ENCODE data around the gene SAA4. TPM values are rescaled to one million over a fixed set of nuclear protein-coding genes. Genes with fewer than 3 reads are reported as not detected.
"Not testable (repeated sequence)": the region's sequence is repeated elsewhere in the genome, so short reads cannot be mapped to it uniquely, and the experiment has no call there.

Gene SAA4
- total RNA-seq, 2 donors from 2014 or later, result 0.38 TPM; not detected in 1

DNA sequence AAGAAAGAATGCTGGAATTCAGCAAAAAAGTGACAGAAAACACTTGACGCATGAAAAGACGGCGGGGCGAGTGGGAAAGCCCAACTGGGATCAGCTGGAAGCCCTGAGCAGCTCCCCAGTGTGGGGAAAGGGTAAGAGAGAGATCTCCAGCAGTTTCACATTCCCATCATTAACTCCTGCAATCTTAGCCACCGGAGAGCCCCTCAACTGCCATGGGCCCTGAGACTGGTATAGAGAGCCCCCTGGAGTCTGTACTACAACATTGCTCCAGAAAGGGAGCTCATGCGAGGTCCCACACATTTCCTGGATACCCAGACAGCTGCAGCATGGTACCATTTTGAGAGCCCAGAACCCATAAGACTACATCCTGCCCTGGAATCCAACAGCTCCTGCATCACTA is 32.9 kb downstream of the SAA4 start:
- intact Hi-C loops (cut with DNase I), result no loop called here
- DNase-seq (ENCODE audit: low spot score), result no peak

DNA sequence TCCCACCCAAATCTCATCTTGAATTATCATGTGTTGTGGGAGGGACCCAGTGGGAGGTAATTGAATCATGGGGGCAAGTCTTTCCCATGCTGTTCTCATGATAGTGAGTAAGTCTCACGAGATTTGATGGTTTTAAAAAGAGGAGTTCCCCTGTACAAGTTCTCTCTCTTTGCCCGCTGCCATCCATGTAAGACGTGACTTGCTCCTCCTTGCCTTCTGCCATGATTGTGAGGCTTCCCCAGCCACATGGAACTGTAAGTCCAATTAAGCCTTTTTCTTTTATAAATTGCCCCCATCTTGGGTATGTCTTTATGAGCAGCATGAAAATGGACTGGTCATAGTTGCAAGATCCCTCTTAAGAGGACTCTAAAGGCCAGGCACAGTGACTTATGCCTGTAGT is 38.9 kb downstream of the SAA4 start:
- intact Hi-C loops (cut with DNase I); DNase-seq (ENCODE audit: low spot score): not testable (repeated sequence)

DNA sequence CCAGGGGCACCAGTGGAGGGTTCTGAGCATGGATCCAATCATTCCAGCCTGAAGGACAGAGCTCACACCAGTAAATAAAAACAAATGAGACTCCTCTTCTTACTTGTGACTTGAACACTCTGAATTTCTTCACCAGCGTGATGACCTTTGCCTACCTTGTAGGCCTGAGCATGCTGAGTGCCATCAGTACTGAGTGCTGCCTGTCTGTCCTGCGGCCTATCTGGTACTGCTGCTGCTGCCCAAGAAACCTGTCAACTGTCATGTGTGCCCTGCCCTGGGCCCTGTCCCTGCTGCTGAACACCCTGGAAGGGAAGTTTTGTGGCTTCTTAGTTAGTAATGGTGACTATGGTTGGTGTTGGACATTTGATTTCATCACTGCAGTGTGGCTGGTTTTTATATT is 40.1 kb downstream of the SAA4 start:
- intact Hi-C loops (cut with DNase I), result no loop called here

DNA sequence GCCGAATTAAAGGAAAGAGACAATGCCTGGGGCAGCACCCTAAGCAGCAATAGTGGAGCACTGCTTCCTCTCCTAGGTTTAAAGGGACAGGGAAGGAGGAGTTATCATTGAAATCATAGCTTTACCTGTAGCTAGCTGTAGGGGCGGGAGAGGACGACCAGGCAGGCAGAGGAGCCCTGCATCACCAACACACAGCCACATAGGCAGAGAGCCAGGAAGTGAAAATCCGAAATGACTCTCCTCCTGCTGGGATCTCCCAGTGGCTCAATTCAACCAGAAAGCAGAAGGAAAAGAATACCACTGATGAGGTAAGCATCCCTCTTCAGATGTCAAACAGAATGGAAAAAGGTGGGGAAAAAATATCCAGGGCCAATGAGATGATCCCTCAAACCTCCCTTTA is 43.6 kb downstream of the SAA4 start:
- intact Hi-C loops (cut with DNase I), result no loop called here

More for the DNA sequence above, 40.1 kb downstream of the SAA4 start:
- DNase-seq (ENCODE audit: low spot score), result no peak

DNA sequence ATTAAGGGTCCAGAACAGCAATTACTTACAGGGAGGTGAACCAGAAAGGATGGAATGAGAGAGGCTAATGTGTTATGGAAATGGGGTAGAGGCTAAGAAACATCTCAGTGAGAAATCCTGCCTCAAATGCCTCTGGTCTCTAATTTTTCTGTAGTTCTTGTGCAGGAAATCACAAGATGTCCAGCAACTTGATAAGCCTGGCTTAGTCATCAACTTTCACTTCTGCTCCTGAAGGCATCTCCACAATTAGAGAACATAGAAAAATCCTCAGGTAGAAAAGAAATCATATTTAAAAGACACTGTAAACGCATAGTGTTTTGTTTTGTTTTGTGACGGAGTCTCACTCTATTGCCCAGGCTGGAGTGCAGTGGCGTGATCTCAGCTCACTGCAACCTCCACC is 45.2 kb downstream of the SAA4 start:
- intact Hi-C loops (cut with DNase I), result no loop called here
- no peak for DNase-seq (ENCODE audit: low spot score)

More for the DNA sequence above, 43.6 kb downstream of the SAA4 start:
- no peak for DNase-seq (ENCODE audit: low spot score)

DNA sequence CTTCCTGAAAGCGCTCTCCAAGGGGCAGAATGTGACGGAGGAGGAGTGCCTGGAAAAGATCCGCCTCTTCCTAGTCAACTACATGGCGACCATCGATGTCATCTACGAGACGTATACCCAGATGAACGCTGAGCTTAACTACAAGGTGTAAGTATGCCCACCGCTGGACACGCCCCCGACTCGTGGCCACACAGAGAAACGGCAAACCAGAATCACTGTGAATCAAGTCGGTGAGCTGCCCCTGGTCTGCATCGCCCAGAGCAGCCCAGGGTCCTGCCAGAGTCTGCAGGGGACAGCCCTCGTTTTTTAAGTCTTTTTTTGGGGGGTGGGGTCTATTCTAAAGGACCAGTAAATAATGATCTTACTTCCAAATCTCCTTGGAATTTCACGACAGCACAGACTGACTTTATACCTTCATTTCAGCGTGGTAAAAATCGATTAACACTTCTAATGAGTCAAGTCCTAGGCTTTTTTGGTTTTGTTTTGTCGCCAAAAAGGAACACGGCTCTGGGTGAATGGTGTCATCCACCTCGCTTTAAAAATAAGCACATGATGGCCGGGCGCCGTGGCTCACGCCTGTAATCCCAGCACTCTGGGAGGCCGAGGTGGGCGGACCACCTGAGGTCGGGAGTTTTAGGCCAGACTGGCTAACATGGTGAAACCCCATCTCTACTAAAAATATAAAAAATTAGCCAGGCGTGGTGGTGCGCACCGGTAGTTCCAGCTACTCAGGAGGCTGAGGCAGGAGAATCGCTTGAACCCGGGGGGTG is 46.9 kb downstream of the SAA4 start:
- intact Hi-C loops (cut with DNase I); DNase-seq (ENCODE audit: low spot score): not testable (repeated sequence)

DNA sequence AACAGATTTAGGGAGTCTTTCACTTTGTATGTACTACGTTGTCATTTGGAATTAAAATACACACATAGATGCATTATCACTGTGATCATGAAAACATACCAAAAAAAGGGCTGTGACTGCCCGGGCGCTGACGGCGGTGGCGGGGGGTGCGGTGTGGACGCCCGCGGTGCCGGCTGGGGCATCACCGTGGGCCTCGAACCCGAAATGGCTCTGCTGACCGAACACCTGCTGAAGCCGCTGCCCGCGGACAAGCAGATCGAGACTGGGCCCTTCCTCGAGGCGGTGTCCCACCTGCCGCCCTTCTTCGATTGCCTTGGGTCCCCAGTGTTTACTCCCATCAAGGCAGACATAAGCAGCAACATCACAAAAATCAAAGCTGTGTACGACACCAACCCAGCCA is 47.8 kb downstream of the SAA4 start:
- no peak for DNase-seq (ENCODE audit: low spot score)
- intact Hi-C loops (cut with DNase I), result no loop called here

Other genes starting within 250 kb of the SAA4 start
- gene SERGEF, start 223.8 kb downstream of the SAA4 start, total RNA-seq, result 10 to 100 TPM; 32.6 to 37.9 TPM
- under 1 TPM; 0.33 to 0.65 TPM for gene TPH1, start 190.5 kb downstream of the SAA4 start, total RNA-seq
- gene SAAL1, start 130.7 kb downstream of the SAA4 start, total RNA-seq, result 10 to 100 TPM in 1 of 2 donors, 1 to 10 TPM in 1; 9.9 to 10.2 TPM
- gene MRGPRX3, start 104.2 kb downstream of the SAA4 start, total RNA-seq, result not detected
- gene MRGPRX4, start 64.0 kb downstream of the SAA4 start, total RNA-seq, result not detected
- gene SAA2, start 11.9 kb upstream of the SAA4 start, total RNA-seq, result 10 to 100 TPM; 41.4 to 57.1 TPM
- gene SAA1, start 29.5 kb upstream of the SAA4 start, total RNA-seq, result 100 to 1,000 TPM; 209 to 324 TPM
- gene HPS5, start 85.3 kb upstream of the SAA4 start, total RNA-seq, result 10 to 100 TPM; 12.8 to 16.4 TPM
- 10 to 100 TPM; 38.6 to 39.1 TPM for gene GTF2H1, start 85.8 kb upstream of the SAA4 start, total RNA-seq
- gene LDHA, start 157.8 kb upstream of the SAA4 start, total RNA-seq, result 100 to 1,000 TPM; 623 to 777 TPM
- gene LDHC, start 175.5 kb upstream of the SAA4 start, total RNA-seq, result not detected
- not detected for gene LDHAL6A, start 219.1 kb upstream of the SAA4 start, total RNA-seq

Data from posterior vena cava (tissue), 2 donors.